Muscle layer of colon (tissue), 2 donors: ENCODE data around the gene CCER1.

Experiments used
- H3K27ac ChIP-seq: one replicate; pipeline ENCODE4 v1.7.0; 2013; ENCODE audit warnings: low read depth, mild to moderate bottlenecking, low read length, moderate library complexity
- H3K27me3 ChIP-seq, 2 donors: one replicate each; pipeline ENCODE4 v1.7.0; 2013; ENCODE audit warnings: low read length in 2 of 2, mild to moderate bottlenecking in 2 of 2; ENCODE audit not compliant: insufficient read depth in 2 of 2, control insufficient read depth in 1 of 2
- H3K36me3 ChIP-seq: one replicate; pipeline ENCODE4 v1.7.0; 2013; ENCODE audit warnings: mild to moderate bottlenecking, low read length; ENCODE audit not compliant: insufficient read depth
- H3K4me1 ChIP-seq: one replicate; pipeline ENCODE4 v1.7.0; 2013; ENCODE audit warnings: mild to moderate bottlenecking, low read length; ENCODE audit not compliant: insufficient read depth
- H3K4me3 ChIP-seq, 2 donors: one replicate each; pipeline ENCODE4 v1.7.0; 2013; ENCODE audit warnings: low read length in 2 of 2, low read depth in 1 of 2, mild to moderate bottlenecking in 1 of 2, moderate library complexity in 1 of 2
- H3K9ac ChIP-seq: one replicate; pipeline ENCODE4 v1.7.0; 2013; ENCODE audit warnings: low read length
- H3K9me3 ChIP-seq: one replicate; pipeline ENCODE4 v1.7.0; 2013; ENCODE audit warnings: mild to moderate bottlenecking, low read length
- donor health status: abdominal sarcoma.
- donor health status: Adenocarcinoma of cecum.

Gene CCER1

DNA sequence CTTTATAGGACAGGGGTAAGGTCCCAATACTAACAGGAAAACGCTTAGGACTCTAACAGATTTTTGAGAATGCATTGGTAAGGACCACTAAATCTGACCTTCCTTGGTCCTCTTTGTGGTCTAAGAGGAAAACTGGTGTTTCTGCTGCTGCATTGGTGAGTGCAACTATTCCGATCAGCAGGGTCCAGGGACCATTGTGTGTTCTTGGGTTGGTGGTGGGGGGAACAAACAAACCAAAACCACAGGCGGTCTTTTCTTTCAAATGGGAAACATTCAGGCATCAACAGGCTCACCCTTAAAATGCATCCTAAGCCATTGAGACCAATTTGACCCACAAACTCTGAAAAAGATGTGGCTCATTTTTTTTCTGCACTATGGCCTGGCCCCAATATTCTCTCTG lies 29.1 kb upstream of the CCER1 start:
- H3K9me3 ChIP-seq: no peaks in the 10 kb centered on the region
- no peak overlapping the region for H3K27ac ChIP-seq
- H3K4me1 ChIP-seq: no peaks in the 10 kb centered on the region
- H3K36me3 ChIP-seq: no peaks in the 10 kb centered on the region
- H3K9ac ChIP-seq: no peak overlapping the region
- H3K27me3 ChIP-seq: no peaks in the 10 kb centered on the region
- H3K4me3 ChIP-seq: no peak overlapping the region

DNA sequence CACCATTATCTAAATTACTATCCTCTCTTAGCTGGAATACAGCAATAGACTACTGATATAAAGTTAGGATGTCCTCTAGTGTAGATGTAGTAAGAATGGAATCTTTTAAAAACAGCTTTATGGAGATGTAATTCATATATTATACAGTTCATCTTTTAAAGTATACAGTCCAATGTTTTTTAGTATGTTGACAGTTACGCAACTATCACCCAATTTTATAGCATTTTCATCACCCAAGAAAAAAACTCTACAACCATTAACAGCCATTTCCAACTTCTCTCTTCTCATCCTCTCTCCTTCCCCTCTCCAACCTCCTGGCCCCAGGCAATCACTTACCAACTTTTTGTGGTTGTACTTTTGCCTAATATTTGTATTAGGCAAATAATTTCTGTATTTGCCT lies 27.2 kb upstream of the CCER1 start:
- no peaks in the 10 kb centered on the region for H3K27me3 ChIP-seq

DNA sequence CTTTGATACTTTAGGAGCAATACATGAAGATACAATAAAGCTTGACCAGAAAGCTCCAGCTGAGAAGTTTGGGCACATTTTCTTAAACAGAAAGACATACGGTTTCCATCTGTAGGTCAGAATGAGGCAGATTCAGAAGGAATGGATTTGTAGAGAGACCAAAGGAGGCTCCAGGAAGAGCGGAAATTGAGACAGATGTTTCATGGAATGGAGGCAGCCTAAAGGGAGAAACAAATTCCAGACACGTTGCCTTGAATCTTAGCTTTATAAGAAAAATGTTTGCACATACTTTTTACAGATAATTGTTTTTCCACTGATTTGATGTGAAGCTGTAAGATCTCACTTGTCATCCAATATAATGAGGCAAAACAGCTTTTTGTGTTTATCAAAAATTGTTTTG lies 25.0 kb upstream of the CCER1 start:
- Histone ChIP-seq H3K27ac (no peak overlapping the region), H3K9me3 (no peaks in the 10 kb centered on the region), H3K36me3 (no peaks in the 10 kb centered on the region), H3K4me1 (no peaks in the 10 kb centered on the region), H3K4me3 (no peak overlapping the region), H3K27me3 (no peaks in the 10 kb centered on the region), H3K9ac (no peak overlapping the region)

More for the DNA sequence above, 27.2 kb upstream of the CCER1 start:
- H3K9ac ChIP-seq: no peak overlapping the region
- no peaks in the 10 kb centered on the region for H3K9me3 ChIP-seq
- no peaks in the 10 kb centered on the region for H3K36me3 ChIP-seq
- H3K27ac ChIP-seq: no peak overlapping the region
- H3K4me3 ChIP-seq: no peak overlapping the region
- H3K4me1 ChIP-seq: no peaks in the 10 kb centered on the region

DNA sequence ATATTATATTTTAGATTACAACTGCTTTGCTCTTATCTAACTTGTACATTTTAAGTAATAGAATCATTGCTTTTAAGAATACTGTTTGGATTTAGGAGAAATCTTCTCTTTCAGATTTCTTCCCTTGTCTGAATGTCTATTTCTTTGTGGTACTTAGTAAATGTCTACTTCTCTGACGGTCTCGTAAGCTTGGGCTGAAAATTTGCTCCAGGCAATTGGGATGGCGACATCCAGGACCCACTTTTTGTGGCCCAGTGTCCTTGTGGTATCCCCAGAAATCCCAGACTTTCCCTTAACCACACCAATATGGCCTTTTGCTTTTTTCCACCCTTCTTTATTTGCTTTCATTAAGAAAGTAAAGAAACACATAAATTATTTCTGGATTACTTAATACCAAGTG lies 24.0 kb upstream of the CCER1 start:
- H3K9ac ChIP-seq: no peak overlapping the region
- H3K27me3 ChIP-seq: no peaks in the 10 kb centered on the region
- H3K4me1 ChIP-seq: no peaks in the 10 kb centered on the region
- no peak overlapping the region for H3K4me3 ChIP-seq
- no peaks in the 10 kb centered on the region for H3K9me3 ChIP-seq
- no peak overlapping the region for H3K27ac ChIP-seq
- H3K36me3 ChIP-seq: no peaks in the 10 kb centered on the region

DNA sequence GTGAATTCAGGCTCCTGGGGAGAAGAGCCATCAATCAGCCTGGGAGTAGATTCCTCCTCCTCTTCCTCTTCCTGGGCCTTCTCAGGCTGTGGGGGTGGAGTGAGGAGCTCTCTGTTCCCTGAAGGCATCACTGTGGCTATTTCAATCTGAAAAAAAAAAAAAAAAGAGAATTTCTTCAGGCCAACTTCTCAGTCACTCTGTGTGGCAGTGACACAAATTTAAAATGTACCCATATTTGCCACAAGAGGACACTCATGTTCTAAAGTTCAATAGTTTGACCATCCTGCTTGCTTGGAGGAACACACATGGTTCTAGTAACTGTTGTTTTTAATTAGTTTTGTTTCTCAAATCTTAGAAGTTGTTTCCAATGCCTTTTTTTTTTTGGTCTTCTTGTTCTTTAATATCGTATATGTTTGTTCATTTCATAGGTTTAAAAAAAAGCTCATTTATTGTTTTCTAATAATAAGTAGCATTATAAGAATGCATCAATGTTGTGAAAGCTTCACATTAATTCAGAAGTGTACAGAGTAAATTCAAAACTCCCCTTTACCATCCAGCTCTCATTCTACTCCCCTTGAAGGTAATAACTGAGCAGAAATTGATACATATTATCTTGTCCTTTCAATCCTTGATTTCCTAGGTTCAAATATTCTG lies 23.3 kb upstream of the CCER1 start:
- Histone ChIP-seq H3K27me3 (no peaks in the 10 kb centered on the region), H3K9me3 (no peaks in the 10 kb centered on the region), H3K9ac (no peak overlapping the region), H3K4me3 (no peak overlapping the region), H3K4me1 (no peaks in the 10 kb centered on the region), H3K27ac (no peak overlapping the region), H3K36me3 (no peaks in the 10 kb centered on the region)

DNA sequence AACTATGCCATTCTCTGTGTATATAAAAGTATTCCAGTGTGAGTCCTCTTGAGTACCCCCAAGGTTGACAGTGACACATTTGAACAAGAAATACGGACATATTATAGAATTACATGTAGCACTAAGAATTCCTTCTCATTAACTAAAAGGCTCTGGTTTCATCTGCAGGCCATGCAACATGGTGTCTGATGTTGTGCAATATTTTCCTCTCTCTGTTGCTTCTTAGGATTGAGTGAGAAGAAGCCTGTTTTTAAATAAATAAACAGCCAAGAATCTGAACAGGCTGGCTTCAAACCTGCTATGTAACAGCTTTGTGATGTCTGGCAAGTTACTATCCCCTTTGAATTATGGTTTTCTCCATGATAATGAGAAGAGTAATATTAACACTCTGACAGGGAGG lies 22.2 kb upstream of the CCER1 start:
- no peaks in the 10 kb centered on the region for H3K27me3 ChIP-seq
- no peaks in the 10 kb centered on the region for H3K4me1 ChIP-seq
- H3K4me3 ChIP-seq: no peak overlapping the region
- no peak overlapping the region for H3K9ac ChIP-seq
- no peaks in the 10 kb centered on the region for H3K9me3 ChIP-seq
- H3K27ac ChIP-seq: no peak overlapping the region
- H3K36me3 ChIP-seq: no peaks in the 10 kb centered on the region

DNA sequence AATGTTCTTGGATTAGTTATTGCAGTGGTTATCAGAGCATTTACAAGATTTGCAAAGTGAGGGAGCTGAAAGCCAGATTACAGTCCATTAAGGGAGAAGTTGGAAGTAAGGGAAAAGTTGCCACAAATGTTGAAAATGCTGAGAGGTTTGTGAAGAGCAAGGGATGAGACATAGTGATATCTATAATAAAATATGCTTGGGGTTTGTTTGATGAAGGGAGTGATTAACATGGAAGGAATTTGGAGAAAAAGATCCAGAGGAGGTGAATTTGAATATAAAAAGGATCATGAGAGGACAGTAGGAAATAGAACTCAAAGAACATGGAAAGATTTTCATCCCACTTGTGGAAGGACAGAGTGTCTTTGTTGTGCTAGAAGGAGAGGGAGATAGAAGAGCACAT lies 19.3 kb upstream of the CCER1 start:
- Histone ChIP-seq H3K27ac (no peak overlapping the region), H3K9me3 (no peaks in the 10 kb centered on the region), H3K4me1 (no peaks in the 10 kb centered on the region), H3K9ac (no peak overlapping the region), H3K27me3 (no peaks in the 10 kb centered on the region), H3K36me3 (no peaks in the 10 kb centered on the region), H3K4me3 (no peak overlapping the region)

DNA sequence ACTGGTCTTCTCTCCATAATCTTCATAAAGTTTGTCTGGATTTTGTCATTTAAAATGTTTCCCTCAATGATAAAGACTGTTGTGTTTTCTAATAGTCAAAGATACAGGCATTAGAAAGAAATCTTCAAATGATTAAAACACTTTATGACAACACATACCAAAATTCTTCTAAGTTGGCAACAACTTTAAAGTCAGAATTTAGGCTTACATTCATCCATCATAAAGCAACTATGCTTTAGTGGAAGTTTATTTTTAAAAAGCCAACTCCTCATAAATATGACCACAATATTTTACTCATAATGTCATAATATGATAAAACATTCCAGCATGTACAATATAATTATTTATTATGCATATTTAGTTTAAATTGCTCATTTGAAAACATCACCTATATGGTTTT lies 17.2 kb upstream of the CCER1 start:
- no peak overlapping the region for H3K27ac ChIP-seq
- H3K4me1 ChIP-seq: no peaks in the 10 kb centered on the region
- H3K9ac ChIP-seq: no peak overlapping the region
- H3K4me3 ChIP-seq: no peak overlapping the region
- no peaks in the 10 kb centered on the region for H3K9me3 ChIP-seq
- no peaks in the 10 kb centered on the region for H3K27me3 ChIP-seq
- H3K36me3 ChIP-seq: no peaks in the 10 kb centered on the region

DNA sequence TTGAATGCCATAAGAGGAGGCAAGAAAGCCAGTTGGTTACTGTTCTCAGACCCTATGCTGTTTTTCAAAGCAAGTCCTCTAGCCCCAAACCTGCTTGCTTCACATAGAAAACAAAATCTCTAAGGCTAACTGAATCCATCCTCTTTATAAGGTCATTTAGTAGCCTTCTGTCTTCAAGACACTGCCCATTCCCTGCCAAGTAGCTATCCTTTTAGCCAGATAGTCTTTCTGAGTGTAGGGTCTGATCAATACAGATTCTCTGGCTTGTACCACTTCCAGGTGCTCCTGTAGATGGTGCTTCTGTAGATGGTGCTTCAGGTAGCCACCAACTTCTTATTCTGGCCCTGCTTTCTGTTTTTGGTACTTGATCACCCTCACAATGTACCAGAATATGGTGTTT lies 15.9 kb upstream of the CCER1 start:
- H3K27ac ChIP-seq: no peak overlapping the region
- H3K4me1 ChIP-seq: no peaks in the 10 kb centered on the region
- no peak overlapping the region for H3K4me3 ChIP-seq
- H3K9me3 ChIP-seq: no peaks in the 10 kb centered on the region
- no peak overlapping the region for H3K9ac ChIP-seq
- H3K36me3 ChIP-seq: no peaks in the 10 kb centered on the region
- H3K27me3 ChIP-seq: no peaks in the 10 kb centered on the region

DNA sequence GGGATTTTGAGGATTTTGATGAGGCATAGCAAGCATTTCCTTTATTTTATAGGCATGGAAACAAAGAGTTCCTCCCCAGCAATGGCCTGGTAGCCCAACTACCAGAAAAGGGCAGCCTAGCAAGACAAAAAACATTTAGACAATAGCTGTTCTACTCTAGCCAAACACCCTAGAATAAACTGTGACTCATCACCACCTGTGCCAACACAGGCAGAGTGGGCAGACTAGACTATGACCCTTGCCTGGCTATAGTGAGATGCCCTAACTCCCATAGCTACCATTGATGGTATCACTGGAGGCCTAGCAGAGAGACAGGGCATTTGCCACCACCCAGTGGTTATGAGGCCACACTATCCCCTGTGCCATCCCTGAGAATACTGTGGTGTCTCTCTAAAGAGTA lies 15.5 kb upstream of the CCER1 start:
- no peaks in the 10 kb centered on the region for H3K4me1 ChIP-seq
- no peak overlapping the region for H3K9ac ChIP-seq
- H3K27me3 ChIP-seq: no peaks in the 10 kb centered on the region
- no peak overlapping the region for H3K27ac ChIP-seq
- H3K9me3 ChIP-seq: no peaks in the 10 kb centered on the region
- H3K36me3 ChIP-seq: no peaks in the 10 kb centered on the region
- H3K4me3 ChIP-seq: no peak overlapping the region

DNA sequence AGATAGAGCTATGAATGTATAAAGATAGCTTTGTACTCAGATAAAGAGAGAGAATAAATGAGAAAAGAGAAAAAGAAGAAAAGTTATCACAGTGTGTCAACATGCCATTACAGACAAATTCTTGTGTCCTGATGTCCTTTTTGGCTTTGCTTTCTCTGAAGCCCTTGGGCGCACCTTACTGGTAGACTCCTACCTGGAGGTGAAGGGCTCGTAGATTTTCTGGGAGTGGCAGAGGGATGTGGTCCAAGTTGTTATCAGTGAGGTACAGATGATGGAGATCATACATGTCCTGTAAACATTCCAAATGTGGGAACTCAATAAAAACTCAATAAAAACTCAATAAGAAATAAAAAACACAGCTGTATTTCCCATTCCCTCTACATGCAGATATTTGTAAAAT lies 14.9 kb upstream of the CCER1 start:
- no peak overlapping the region for H3K27ac ChIP-seq
- H3K9ac ChIP-seq: no peak overlapping the region
- no peaks in the 10 kb centered on the region for H3K9me3 ChIP-seq
- H3K27me3 ChIP-seq: no peaks in the 10 kb centered on the region
- H3K36me3 ChIP-seq: no peaks in the 10 kb centered on the region
- no peak overlapping the region for H3K4me3 ChIP-seq
- no peaks in the 10 kb centered on the region for H3K4me1 ChIP-seq

DNA sequence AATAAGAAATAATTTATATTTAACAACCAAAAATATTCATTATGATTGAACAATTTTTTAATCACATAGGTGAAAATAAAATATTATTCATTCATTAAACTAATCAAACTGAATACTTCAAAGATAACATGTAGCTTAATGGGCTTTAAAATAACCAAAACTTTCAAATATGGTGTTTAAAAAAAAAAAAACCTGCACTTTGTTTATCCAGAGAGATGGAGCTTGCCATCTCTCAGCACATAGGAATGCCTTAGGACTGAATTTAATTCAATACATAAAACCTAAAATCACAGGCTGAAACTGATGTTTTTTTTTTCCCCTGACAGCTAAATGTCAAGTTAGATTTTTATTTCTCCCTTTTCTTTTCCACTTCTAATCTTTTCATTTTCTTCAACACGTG lies 14.4 kb upstream of the CCER1 start:
- Histone ChIP-seq H3K4me1 (no peaks in the 10 kb centered on the region), H3K4me3 (no peak overlapping the region)

More for the DNA sequence above, 14.4 kb upstream of the CCER1 start:
- no peak overlapping the region for H3K27ac ChIP-seq
- no peak overlapping the region for H3K9ac ChIP-seq
- no peaks in the 10 kb centered on the region for H3K9me3 ChIP-seq
- no peaks in the 10 kb centered on the region for H3K27me3 ChIP-seq
- no peaks in the 10 kb centered on the region for H3K36me3 ChIP-seq
